ENCODE results near the gene NDUFAF2.

DNA sequence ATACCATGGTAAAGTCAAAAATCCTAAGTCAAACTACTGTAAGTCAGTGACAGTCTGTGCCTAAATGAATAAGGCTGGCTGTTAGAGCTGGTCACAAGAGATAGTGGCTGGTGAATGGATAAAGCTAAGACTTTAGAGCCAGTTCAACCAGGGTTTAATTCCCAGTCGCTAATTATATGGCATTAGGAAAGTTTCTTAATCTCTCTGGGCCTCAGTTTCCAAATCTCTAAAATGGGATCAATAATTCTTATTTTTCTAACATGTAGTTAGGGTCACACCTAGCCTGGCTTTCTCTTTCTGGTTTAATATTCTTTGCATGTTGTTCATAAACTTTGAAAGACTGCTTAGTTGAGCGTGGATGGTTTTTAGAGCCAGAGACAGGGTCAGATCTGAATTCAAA, 152.5 kb downstream of the NDUFAF2 start:
- TF ChIP-seq JUNB (IDR thresholded peaks at IDR 0.05; ENCODE audit: unreplicated experiment) (no peak), CTCF (conservative IDR thresholded peaks at IDR 0.05; ENCODE audit: low read depth in 2 of 2) (no peak)

Data from GM23338 (cell line).